Hepatocyte (in vitro differentiated cells): ENCODE data around the gene ENTPD2.
"Not testable (repeated sequence)": the region's sequence is repeated elsewhere in the genome, so short reads cannot be mapped to it uniquely, and the experiment has no call there.

ENCODE experiments used
- CTCF ChIP-seq: fragments of 200-600 bp; sonication (generic); IDR thresholded peaks from 2 replicates; pipeline ENCODE4 v1.5.1; 2016; ENCODE audit warnings: antibody characterized with exemption, mild to moderate bottlenecking; ENCODE audit not compliant: poor library complexity
- EZH2 ChIP-seq: fragments of 200-600 bp; sonication (generic); IDR thresholded peaks from 2 replicates; pipeline ENCODE4 v1.6.1; 2016; ENCODE audit warnings: antibody characterized with exemption, mild to moderate bottlenecking, borderline replicate concordance

- TF ChIP-seq CTCF, EZH2: not testable (repeated sequence)
Measured at GRCh38 chr9:137062798-137063197, 8.9 kb upstream of the ENTPD2 start.
